NCI-H1694 (cell line): Measurements from ENCODE around the gene TTC8.
A peak's percentile ranks its signal among the peaks of the same experiment; 100 is the strongest.

Source experiments
- DNase-seq: peaks from one replicate; lab custom pipeline; 2025; lab: John Stamatoyannopoulos, UW

Gene TTC8

GRCh38 chr14:88868558-88869159, 44.2 kb downstream of the TTC8 start:
- DNase-seq = peak; percentile 46

- no peak for DNase-seq
Observed at GRCh38 chr14:88870777-88871176, 46.3 kb downstream of the TTC8 start.

- DNase-seq = no peak
Observed at GRCh38 chr14:88871429-88871828, 47.0 kb downstream of the TTC8 start.

- no peak for DNase-seq
Observed at GRCh38 chr14:88872976-88873375, 48.5 kb downstream of the TTC8 start.

GRCh38 chr14:88877192-88877591, 52.7 kb downstream of the TTC8 start:
- DNase-seq = no peak

- no peak for DNase-seq
Observed at GRCh38 chr14:88879022-88879421, 54.6 kb downstream of the TTC8 start.

GRCh38 chr14:88882236-88882635, 57.8 kb downstream of the TTC8 start:
- no peak for DNase-seq

- DNase-seq = no peak
Observed at GRCh38 chr14:88895116-88895515, 70.7 kb downstream of the TTC8 start.

- DNase-seq = no peak
Observed at GRCh38 chr14:88901189-88901588, 76.7 kb downstream of the TTC8 start.

GRCh38 chr14:88901991-88902390, 77.5 kb downstream of the TTC8 start:
- DNase-seq = no peak

- no peak for DNase-seq
Observed at GRCh38 chr14:88902850-88903249, 78.4 kb downstream of the TTC8 start.

GRCh38 chr14:88904206-88904647, 79.8 kb downstream of the TTC8 start:
- no peak for DNase-seq

- DNase-seq = no peak
Observed at GRCh38 chr14:88904864-88905263, 80.4 kb downstream of the TTC8 start.

GRCh38 chr14:88908216-88908615, 83.8 kb downstream of the TTC8 start:
- no peak for DNase-seq

GRCh38 chr14:88910386-88910785, 85.9 kb downstream of the TTC8 start:
- DNase-seq = peak; percentile 34

GRCh38 chr14:88911809-88912208, 87.4 kb downstream of the TTC8 start:
- no peak for DNase-seq

GRCh38 chr14:88914956-88915355, 90.5 kb downstream of the TTC8 start:
- DNase-seq = no peak

GRCh38 chr14:88919502-88919901, 95.1 kb downstream of the TTC8 start:
- no peak for DNase-seq
